IMR-90 (cell line): ENCODE data around the gene TMEM25. TPM values are rescaled to one million over a fixed set of nuclear protein-coding genes. Genes with fewer than 3 reads are reported as not detected.

Experiments used
- ATAC-seq: fragments of 200-7000 bp; cut with Tn5 transposase; 2 replicates; pipeline ENCODE4 v1.9.1; 2020; ENCODE audit warnings: low read depth, mild to moderate bottlenecking, moderate library complexity
- BruUV-seq: library from RNA; stranded (reverse); fragments of 400-500 nt; replicated peaks from 2 replicates; lab custom pipeline; 2021; lab: Mats Ljungman, UMichigan
- CTCF ChIA-PET: fragments of 300-600 bp; formaldehyde crosslinking; extraction: SDS; loops from one replicate; lab custom pipeline; 2021; ENCODE audit warnings: antibody characterized with exemption; lab: Yijun Ruan, JAX
- POLR2A ChIA-PET: fragments of 300-600 bp; sonication (Branson Sonifier 250); formaldehyde crosslinking; loops from one replicate; lab custom pipeline; 2022; ENCODE audit warnings: antibody characterized with exemption; ENCODE audit not compliant: unreplicated experiment; lab: Charles Lee
- DNase-seq: peaks from one replicate; pipeline ENCODE4 v3.0.0; 2013
- H2AFZ ChIP-seq: replicated peaks from 2 replicates; pipeline ENCODE3; 2013; ENCODE audit warnings: low read length, mild to moderate bottlenecking; ENCODE audit not compliant: poor library complexity
- H2AK5ac ChIP-seq: 2 replicates; pipeline ENCODE4 v1.6.1; 2013; ENCODE audit warnings: low read depth, low read length, inconsistent platforms
- H2AK9ac ChIP-seq: replicated peaks from 2 replicates; pipeline ENCODE3; 2013; ENCODE audit warnings: mild to moderate bottlenecking, low read depth, low read length, moderate library complexity; ENCODE audit not compliant: poor library complexity
- H2BK120ac ChIP-seq: 2 replicates; pipeline ENCODE4 v1.6.1; 2013; ENCODE audit warnings: low read depth, low read length, inconsistent platforms
- H2BK15ac ChIP-seq: 3 replicates; pipeline ENCODE4 v1.6.1; 2013; ENCODE audit warnings: low read depth, low read length, inconsistent platforms
- H2BK20ac ChIP-seq: 2 replicates; pipeline ENCODE4 v1.6.1; 2013; ENCODE audit warnings: low read depth, mild to moderate bottlenecking, inconsistent platforms, low read length, moderate library complexity
- H2BK5ac ChIP-seq: 2 replicates; pipeline ENCODE4 v1.6.1; 2013; ENCODE audit warnings: mild to moderate bottlenecking, low read depth, low read length, inconsistent platforms; ENCODE audit not compliant: poor library complexity, severe bottlenecking
- H3K14ac ChIP-seq: replicated peaks from 2 replicates; pipeline ENCODE4 v1.6.1; 2013; ENCODE audit warnings: low read depth, low read length, inconsistent platforms
- H3K18ac ChIP-seq: 2 replicates; pipeline ENCODE4 v1.6.1; 2013; ENCODE audit warnings: low read depth, low read length, control low read depth
- H3K23ac ChIP-seq: 2 replicates; pipeline ENCODE4 v1.6.1; 2013; ENCODE audit warnings: low read depth, low read length, inconsistent platforms
- H3K27ac ChIP-seq: 2 replicates; pipeline ENCODE4 v1.5.1; 2013; ENCODE audit warnings: mild to moderate bottlenecking, control low read depth, low read length; ENCODE audit not compliant: insufficient read depth
- H3K27me3 ChIP-seq: 2 replicates; pipeline ENCODE4 v1.6.1; 2013; ENCODE audit warnings: low read length; ENCODE audit not compliant: control insufficient read depth, insufficient read depth
- H3K36me3 ChIP-seq: 2 replicates; pipeline ENCODE4 v1.6.1; 2013; ENCODE audit warnings: low read length, mixed read lengths; ENCODE audit not compliant: control insufficient read depth, insufficient read depth
- H3K4ac ChIP-seq: 2 replicates; pipeline ENCODE4 v1.6.1; 2013; ENCODE audit warnings: low read depth, low read length, inconsistent platforms
- H3K4me1 ChIP-seq: 2 replicates; pipeline ENCODE4 v1.6.1; 2013; ENCODE audit warnings: low read length, mixed read lengths; ENCODE audit not compliant: control insufficient read depth, insufficient read depth
- H3K4me2 ChIP-seq: 2 replicates; pipeline ENCODE4 v1.6.1; 2013; ENCODE audit warnings: low read depth, mild to moderate bottlenecking, control low read depth, low read length, moderate library complexity
- H3K4me3 ChIP-seq: 2 replicates; pipeline ENCODE4 v1.5.1; 2013; ENCODE audit warnings: low read depth, mild to moderate bottlenecking, control low read depth, low read length, moderate library complexity; ENCODE audit not compliant: insufficient read depth
- H3K56ac ChIP-seq: 2 replicates; pipeline ENCODE4 v1.6.1; 2013; ENCODE audit warnings: low read length, inconsistent platforms; ENCODE audit not compliant: insufficient read depth; ENCODE audit errors: extremely low read depth
- H3K79me1 ChIP-seq, 2 experiments: 2 replicates each; pipeline ENCODE4 v1.6.1; 2013; ENCODE audit warnings: low read length in 2 of 2, inconsistent platforms in 1 of 2, low read depth in 1 of 2
- H3K9ac ChIP-seq: 2 replicates; pipeline ENCODE4 v1.6.1; 2013; ENCODE audit warnings: low read depth, low read length, control low read depth
- H3K9me1 ChIP-seq: 2 replicates; pipeline ENCODE4 v1.6.1; 2013; ENCODE audit warnings: low read length, inconsistent platforms; ENCODE audit not compliant: insufficient read depth
- H3K9me3 ChIP-seq: 2 replicates; pipeline ENCODE4 v1.6.1; 2013; ENCODE audit warnings: low read length; ENCODE audit not compliant: control insufficient read depth, insufficient read depth
- H4K20me1 ChIP-seq: 2 replicates; pipeline ENCODE4 v1.6.1; 2013; ENCODE audit warnings: low read length, inconsistent platforms; ENCODE audit not compliant: insufficient read depth
- H4K5ac ChIP-seq: 2 replicates; pipeline ENCODE4 v1.6.1; 2013; ENCODE audit warnings: mild to moderate bottlenecking, low read depth, low read length, control low read depth
- H4K8ac ChIP-seq, 2 experiments: 2 replicates each; pipeline ENCODE4 v1.6.1; 2013; ENCODE audit warnings: low read depth in 2 of 2, low read length in 2 of 2, control low read depth in 1 of 2, inconsistent platforms in 1 of 2
- H4K91ac ChIP-seq: 2 replicates; pipeline ENCODE4 v1.6.1; 2013; ENCODE audit warnings: low read depth, low read length, inconsistent platforms; ENCODE audit not compliant: insufficient read depth
- BHLHE40 ChIP-seq: fragments of 150-350 bp; IDR thresholded peaks from 2 replicates; pipeline ENCODE4 v1.6.1; 2016; ENCODE audit warnings: mild to moderate bottlenecking, low read depth, low read length
- CEBPB ChIP-seq: IDR thresholded peaks from 2 replicates; pipeline ENCODE4 v1.6.1; 2012; ENCODE audit warnings: low read depth, low read length, improper control_type of control experiment
- ELK1 ChIP-seq: fragments of 150-350 bp; IDR thresholded peaks from 2 replicates; pipeline ENCODE4 v1.6.1; 2016; ENCODE audit warnings: low read depth, mild to moderate bottlenecking, low read length, moderate library complexity, borderline replicate concordance
- MAFK ChIP-seq: IDR thresholded peaks from 2 replicates; pipeline ENCODE4 v1.6.1; 2012; ENCODE audit warnings: low read depth, low read length, improper control_type of control experiment
- POLR2A ChIP-seq: IDR thresholded peaks from 2 replicates; pipeline ENCODE4 v1.6.1; 2012; ENCODE audit warnings: mild to moderate bottlenecking, low read depth, low read length
- RAD21 ChIP-seq: IDR thresholded peaks from 2 replicates; pipeline ENCODE4 v1.6.1; 2012; ENCODE audit warnings: low read length, improper control_type of control experiment
- RCOR1 ChIP-seq: IDR thresholded peaks from 2 replicates; pipeline ENCODE4 v1.6.1; 2012; ENCODE audit warnings: mild to moderate bottlenecking, low read length, improper control_type of control experiment; ENCODE audit not compliant: insufficient replicate concordance
- WGBS, 2 experiments: methylation state at CpG; one replicate each; pipeline versions ENCODE4 v1.1.5 to v1.1.7; 2013; ENCODE audit warnings: missing lambda C conversion rate in 2 of 2; ENCODE audit not compliant: insufficient read length in 1 of 2; ENCODE audit errors: extremely low coverage in 2 of 2; 5-methylcytosine and 5-hydroxymethylcytosine counted together
- dilution Hi-C: fragments of 300-500 bp; cut with HindIII; formaldehyde crosslinking; loops from one replicate; pipeline ENCODE4 v1.14.3; 2018; ENCODE audit warnings: low sequenced_read_pairs; ENCODE audit not compliant: unreplicated experiment
- in situ Hi-C: fragments of 300-500 bp; cut with MboI; formaldehyde crosslinking; loops from 3 replicates; pipeline ENCODE4 v1.14.3; 2019; ENCODE audit warnings: low sequenced_read_pairs, inconsistent platforms, mixed read lengths
- intact Hi-C: fragments of 100-400 bp; cut with micrococcal nuclease; formaldehyde crosslinking; loops from 2 replicates; pipeline ENCODE4 v1.10.0; 2022
- polyA plus RNA-seq, 3 experiments: library from polyadenylated mRNA; depleted of rRNA; stranded (reverse); fragments of >200 nt; gene quantifications; 2 replicates each; pipeline ENCODE4 v1.2.3, GENCODE V29; 2012; ENCODE audit warnings: low replicate concordance in 1 of 3
- total RNA-seq: library from RNA; depleted of rRNA; stranded (reverse); fragments of >200 nt; gene quantifications from 2 replicates; pipeline ENCODE4 v1.2.3, GENCODE V29; 2012

The TMEM25 gene
- total and polyA plus RNA-seq, 2 of the 4 experiments (the other 2 are of a cell fraction) = 14.0 to 37.1 TPM

GRCh38 chr11:118514103-118514502, 16.9 kb upstream of the TMEM25 start:
- in situ Hi-C loops (no loop called here), intact Hi-C loops (no loop called here), dilution Hi-C loops (no loop called here)
- BruUV-seq = no TSS peak
- ATAC-seq (no peak), DNase-seq (no peak)
- H2BK15ac ChIP-seq = no peak overlapping the region
- H4K8ac ChIP-seq = no peak overlapping the region
- peaks cover 56% of the 10 kb centered on the region for H3K36me3 ChIP-seq
- no peak overlapping the region for H2BK20ac ChIP-seq
- no peak overlapping the region for H4K91ac ChIP-seq
- H2AK9ac ChIP-seq = no peak overlapping the region
- CTCF ChIA-PET = interaction anchor here (0.7 kb wide), 1 partner anchor 11 kb away, joined by 3 read pairs; no protein-coding TSS in a partner anchor
- H2BK120ac ChIP-seq = no peak overlapping the region
- no peak overlapping the region for H3K56ac ChIP-seq
- H3K9me3 ChIP-seq = no peaks in the 10 kb centered on the region
- TF ChIP-seq CEBPB (no peak), ELK1 (no peak), RCOR1 (no peak), RAD21 (no peak), POLR2A (no peak), BHLHE40 (no peak), MAFK (no peak)
- H3K4me1 ChIP-seq = no peaks in the 10 kb centered on the region
- no peak overlapping the region for H2AK5ac ChIP-seq
- no peaks in the 10 kb centered on the region for H4K20me1 ChIP-seq
- H3K27ac ChIP-seq = no peak overlapping the region
- no peak overlapping the region for H2AFZ ChIP-seq
- peaks cover 0 to 3% of the 10 kb centered on the region in 2 experiments; a peak in 1 of 4 replicates for H3K79me1 ChIP-seq
- no peak overlapping the region for H3K9ac ChIP-seq
- POLR2A ChIA-PET = interaction anchor here (0.6 kb wide), 1 partner anchor 1764 kb away, joined by 3 read pairs; no protein-coding TSS in a partner anchor
- no peaks in the 10 kb centered on the region for H3K27me3 ChIP-seq
- no peak overlapping the region for H3K14ac ChIP-seq
- 100% methylated on average over 5 of the region's 7 CpGs; no CpG with 5 or more reads in 1 of the 2 experiments for WGBS, 2 experiments
- H3K4me2 ChIP-seq = no peak overlapping the region
- H3K4me3 ChIP-seq = no peak overlapping the region
- H3K23ac ChIP-seq = no peak overlapping the region
- no peak overlapping the region for H3K18ac ChIP-seq
- H3K4ac ChIP-seq = no peak overlapping the region
- H2BK5ac ChIP-seq = no peak overlapping the region
- H3K9me1 ChIP-seq = no peaks in the 10 kb centered on the region
- H4K5ac ChIP-seq = no peak overlapping the region
